GM21447 (cell line): ENCODE results near the gene GPR162.
"Not testable (repeated sequence)": the region's sequence is repeated elsewhere in the genome, so short reads cannot be mapped to it uniquely, and the experiment has no call there.

ENCODE experiments used
- ATAC-seq: cut with Tn5 transposase; IDR thresholded peaks from one replicate; pipeline ENCODE4 v1.9.1; 2021; ENCODE audit not compliant: unreplicated experiment

Gene GPR162

GRCh38 chr12:6851921-6852650 is 30.5 kb downstream of the GPR162 start, which contains the start of gene USP5:
Gene USP5 (plus strand): TSS chr12:6852150. CDS start chr12:6852180, 30 bp downstream.
- peak; percentile 71 for ATAC-seq

- no peak for ATAC-seq
Measured at GRCh38 chr12:6852651-6853354, 31.2 kb downstream of the GPR162 start.

- ATAC-seq = no peak
Measured at GRCh38 chr12:6853626-6854025, 32.0 kb downstream of the GPR162 start.

GRCh38 chr12:6854036-6854435 is 32.4 kb downstream of the GPR162 start:
- no peak for ATAC-seq

GRCh38 chr12:6855322-6855721 is 33.7 kb downstream of the GPR162 start:
- no peak for ATAC-seq

- ATAC-seq = no peak
Measured at GRCh38 chr12:6858799-6859198, 37.2 kb downstream of the GPR162 start.

- no peak for ATAC-seq
Measured at GRCh38 chr12:6860116-6860515, 38.5 kb downstream of the GPR162 start.

GRCh38 chr12:6860942-6861341 is 39.3 kb downstream of the GPR162 start:
- no peak for ATAC-seq

GRCh38 chr12:6861391-6861790 is 39.8 kb downstream of the GPR162 start:
- no peak for ATAC-seq

GRCh38 chr12:6863033-6863432 is 41.4 kb downstream of the GPR162 start:
- no peak for ATAC-seq

- no peak for ATAC-seq
Measured at GRCh38 chr12:6863586-6864321, 42.1 kb downstream of the GPR162 start.

- ATAC-seq = not testable (repeated sequence)
Measured at GRCh38 chr12:6865307-6865706, 43.7 kb downstream of the GPR162 start.

- no peak for ATAC-seq
Measured at GRCh38 chr12:6866163-6866919, 44.7 kb downstream of the GPR162 start.

GRCh38 chr12:6866920-6867412 is 45.3 kb downstream of the GPR162 start:
- peak; percentile 10 for ATAC-seq

- ATAC-seq = peak; percentile 47
Measured at GRCh38 chr12:6867413-6868210, 46.0 kb downstream of the GPR162 start, which contains the start of gene TPI1. Gene TPI1 (plus strand): TSS chr12:6867531. CDS start chr12:6867567, 36 bp downstream.

- no peak for ATAC-seq
Measured at GRCh38 chr12:6868211-6869048, 46.8 kb downstream of the GPR162 start.

- ATAC-seq = no peak
Measured at GRCh38 chr12:6869049-6870021, 47.7 kb downstream of the GPR162 start.

- ATAC-seq = not testable (repeated sequence)
Measured at GRCh38 chr12:6870304-6870703, 48.7 kb downstream of the GPR162 start.
